ENCODE measurements around the gene SYNCRIP. TPM values are rescaled to one million over a fixed set of nuclear protein-coding genes. Genes with fewer than 3 reads are reported as not detected.
A peak's percentile ranks its signal among the peaks of the same experiment; 100 is the strongest.

SYNCRIP gene
- total and polyA plus RNA-seq, 3 donors from 2014 or later, result 51.6 to 67.0 (median 55.1) TPM

DNA sequence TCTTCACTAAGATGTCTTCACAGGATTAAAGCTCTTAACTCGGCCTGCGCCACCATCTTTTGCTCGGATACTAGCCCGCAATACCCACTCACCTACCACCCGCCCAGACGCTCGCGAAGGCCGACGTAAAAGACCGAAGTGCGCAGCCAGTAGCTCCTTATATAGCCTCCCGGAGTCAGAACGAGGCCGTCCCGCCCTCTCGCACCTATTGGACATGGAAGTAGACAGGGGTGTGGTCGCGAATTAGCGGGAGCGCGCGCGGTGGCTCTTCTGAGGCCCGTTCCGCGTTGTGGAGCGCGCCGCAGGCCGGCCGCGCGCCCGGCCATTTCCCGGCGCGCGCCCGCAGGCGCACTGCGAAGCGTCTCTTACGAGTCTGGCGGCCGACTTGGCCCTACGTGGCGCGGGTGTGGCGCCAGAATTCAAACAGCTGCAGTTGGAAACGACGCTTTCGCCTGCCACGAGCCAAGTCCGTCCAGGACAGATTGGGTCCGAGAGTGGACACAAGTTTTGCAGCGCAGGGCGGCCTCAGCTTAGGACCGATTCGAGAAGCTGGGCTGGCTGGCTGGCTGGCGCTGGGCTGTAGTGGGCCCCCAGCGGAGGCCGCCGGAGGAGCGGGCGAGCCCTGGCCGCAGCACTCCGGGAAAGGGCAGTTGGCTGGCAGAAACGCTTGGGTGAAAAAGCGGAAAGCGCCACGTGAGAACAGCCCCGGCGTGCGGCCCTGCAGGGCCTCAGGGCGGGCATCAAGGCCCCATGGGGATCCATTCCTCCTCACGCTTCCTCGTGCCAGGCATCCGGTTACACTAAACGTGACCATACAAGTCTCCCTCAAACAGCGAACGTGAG, 36.1 kb upstream of the SYNCRIP start:
- no peaks in the 10 kb centered on the region for H3K27me3 ChIP-seq
- intact Hi-C loops (cut with DNase I; ENCODE audit: low total_unique reads), result loop anchor here (5.0 kb wide), 1 partner anchor 37 kb away; the partner anchor contains the start of gene SYNCRIP
- no peaks in the 10 kb centered on the region for H3K36me3 ChIP-seq (ENCODE audit: low read depth, missing control alignments)
- TF ChIP-seq, protein P1, sequence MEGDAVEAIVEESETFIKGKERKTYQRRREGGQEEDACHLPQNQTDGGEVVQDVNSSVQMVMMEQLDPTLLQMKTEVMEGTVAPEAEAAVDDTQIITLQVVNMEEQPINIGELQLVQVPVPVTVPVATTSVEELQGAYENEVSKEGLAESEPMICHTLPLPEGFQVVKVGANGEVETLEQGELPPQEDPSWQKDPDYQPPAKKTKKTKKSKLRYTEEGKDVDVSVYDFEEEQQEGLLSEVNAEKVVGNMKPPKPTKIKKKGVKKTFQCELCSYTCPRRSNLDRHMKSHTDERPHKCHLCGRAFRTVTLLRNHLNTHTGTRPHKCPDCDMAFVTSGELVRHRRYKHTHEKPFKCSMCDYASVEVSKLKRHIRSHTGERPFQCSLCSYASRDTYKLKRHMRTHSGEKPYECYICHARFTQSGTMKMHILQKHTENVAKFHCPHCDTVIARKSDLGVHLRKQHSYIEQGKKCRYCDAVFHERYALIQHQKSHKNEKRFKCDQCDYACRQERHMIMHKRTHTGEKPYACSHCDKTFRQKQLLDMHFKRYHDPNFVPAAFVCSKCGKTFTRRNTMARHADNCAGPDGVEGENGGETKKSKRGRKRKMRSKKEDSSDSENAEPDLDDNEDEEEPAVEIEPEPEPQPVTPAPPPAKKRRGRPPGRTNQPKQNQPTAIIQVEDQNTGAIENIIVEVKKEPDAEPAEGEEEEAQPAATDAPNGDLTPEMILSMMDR (IDR thresholded peaks at IDR 0.05), result no peak
- peak; percentile 96 for TF ChIP-seq POLR2A (IDR thresholded peaks at IDR 0.05)
- H3K4me1 ChIP-seq, result peaks cover 12% of the 10 kb centered on the region
- H3K9me3 ChIP-seq, result no peaks in the 10 kb centered on the region
- peak overlapping the region; percentile 76 to 94 for H3K27ac ChIP-seq
- H3K4me3 ChIP-seq, result peak overlapping the region; percentile 90 to 94
- peak; percentile 100 for DNase-seq
- 0 to 1% methylated on average over 22 to 65 of the region's 82 CpGs for WGBS, 2 donors

DNA sequence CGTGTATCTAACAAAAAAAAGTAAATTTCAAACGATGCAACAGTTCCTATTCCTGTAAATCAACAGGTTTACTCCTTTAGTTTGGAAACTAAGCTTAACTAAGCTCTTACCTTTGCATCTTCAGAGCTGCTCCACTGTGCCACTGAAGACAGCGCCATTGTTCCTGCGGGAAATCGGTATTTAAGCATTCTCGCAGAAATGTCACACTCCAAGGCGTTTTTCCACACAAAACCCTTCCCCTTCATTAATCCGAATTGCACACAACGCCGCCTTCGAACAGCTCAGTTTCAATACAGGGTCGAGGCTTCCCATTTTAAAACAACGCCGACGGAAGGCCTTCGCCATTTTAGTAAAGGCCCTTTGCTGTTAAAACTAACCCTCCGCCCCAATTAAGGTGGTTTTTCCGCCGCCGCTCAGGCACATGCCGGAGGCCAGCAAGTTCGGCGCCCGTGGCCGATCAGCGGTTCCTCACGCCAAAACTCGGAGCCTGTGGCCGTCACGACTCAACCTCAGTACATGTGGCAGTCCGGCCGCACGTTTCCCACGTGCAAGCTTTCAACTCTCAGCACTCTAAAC, 35.4 kb upstream of the SYNCRIP start:
- 0% methylated on average over 34 of the region's 34 CpGs for WGBS, 2 donors
- intact Hi-C loops (cut with DNase I; ENCODE audit: low total_unique reads), result loop anchor here (5.0 kb wide), 1 partner anchor 36 kb away; the partner anchor contains the start of gene SYNCRIP

DNA sequence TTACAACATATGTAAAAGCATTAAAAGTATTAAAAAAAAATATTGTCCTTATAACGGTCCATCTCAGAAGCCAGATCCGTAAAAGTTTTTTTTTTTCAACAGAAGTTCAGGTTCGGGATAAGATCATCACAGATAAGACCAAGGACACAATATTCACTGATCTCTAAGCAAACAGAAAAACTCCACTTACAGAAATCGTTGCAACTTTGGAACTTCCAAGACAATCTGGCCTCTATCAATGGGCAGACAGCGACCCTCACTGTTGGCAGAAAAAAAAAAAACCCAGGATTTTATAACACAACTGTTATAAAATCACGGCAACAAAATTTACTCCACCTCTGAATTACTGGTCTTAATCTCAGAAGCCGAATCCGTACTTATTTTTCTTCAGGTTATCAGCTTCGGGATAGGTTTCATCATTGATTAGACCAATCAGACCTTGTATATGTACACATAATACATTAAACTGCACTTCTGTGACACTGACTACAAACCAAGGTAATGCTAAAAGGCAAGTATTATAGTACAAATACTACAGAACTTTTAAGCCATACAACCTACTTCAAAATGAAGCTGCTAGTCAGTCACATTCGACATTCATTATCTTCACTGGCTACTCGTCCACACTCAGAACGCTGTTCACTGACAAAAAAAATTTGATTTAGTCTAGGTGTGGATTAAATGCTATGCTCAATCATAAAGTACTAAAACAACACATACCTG, 34.7 kb upstream of the SYNCRIP start:
- no peaks in the 10 kb centered on the region for H3K36me3 ChIP-seq (ENCODE audit: low read depth, missing control alignments)
- TF ChIP-seq POLR2A (IDR thresholded peaks at IDR 0.05), result no peak
- TF ChIP-seq, protein P1 (IDR thresholded peaks at IDR 0.05), result no peak
- peak overlapping the region; percentile 76 to 94 for H3K27ac ChIP-seq
- peak overlapping the region; percentile 90 to 94 for H3K4me3 ChIP-seq
- H3K4me1 ChIP-seq, result peaks cover 12% of the 10 kb centered on the region
- DNase-seq, result no peak
- intact Hi-C loops (cut with DNase I; ENCODE audit: low total_unique reads), result loop anchor here (5.0 kb wide), 1 partner anchor 35 kb away; the partner anchor contains the start of gene SYNCRIP
- H3K27me3 ChIP-seq, result no peaks in the 10 kb centered on the region
- 1% methylated on average over 12 of the region's 12 CpGs for WGBS, 2 donors
- H3K9me3 ChIP-seq, result no peaks in the 10 kb centered on the region

More for the DNA sequence above, 35.4 kb upstream of the SYNCRIP start:
- H3K27ac ChIP-seq, result peak overlapping the region; percentile 76 to 94
- TF ChIP-seq, protein P1 (IDR thresholded peaks at IDR 0.05), result no peak
- TF ChIP-seq POLR2A (IDR thresholded peaks at IDR 0.05), result no peak
- no peaks in the 10 kb centered on the region for H3K36me3 ChIP-seq (ENCODE audit: low read depth, missing control alignments)
- no peaks in the 10 kb centered on the region for H3K27me3 ChIP-seq
- no peak for DNase-seq
- H3K4me1 ChIP-seq, result peaks cover 12% of the 10 kb centered on the region
- H3K9me3 ChIP-seq, result no peaks in the 10 kb centered on the region
- peak overlapping the region; percentile 90 to 94 for H3K4me3 ChIP-seq

DNA sequence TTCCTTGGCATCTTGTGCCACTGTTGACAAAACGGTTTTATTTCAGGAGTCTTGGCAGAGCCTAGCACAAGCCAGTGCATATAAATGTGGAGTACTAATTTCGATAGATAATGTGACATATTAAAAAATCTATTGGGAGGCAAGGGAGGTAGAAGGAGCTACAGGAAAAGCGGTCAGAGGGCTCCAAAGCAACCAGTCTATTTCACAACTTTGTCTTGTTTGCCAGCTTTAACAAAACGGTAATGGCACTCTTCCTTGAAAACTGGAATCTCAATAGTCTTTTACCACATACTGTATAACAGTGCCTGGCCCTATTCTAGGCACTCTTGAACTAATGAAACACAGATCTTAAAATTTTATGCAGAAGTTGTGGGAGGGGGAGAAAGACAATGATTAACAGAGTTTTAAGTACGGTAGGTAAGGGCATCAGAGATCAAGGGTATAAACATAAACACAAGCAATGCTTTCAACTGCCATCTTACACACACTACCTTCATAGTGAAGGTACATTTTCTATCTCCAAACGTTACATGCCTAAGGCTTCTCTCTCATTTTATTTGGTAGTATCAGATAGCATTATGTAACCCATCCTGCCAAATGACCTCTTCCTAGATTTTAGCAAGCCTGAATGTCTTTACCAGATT, 33.5 kb upstream of the SYNCRIP start:
- 21 to 22% methylated on average over 6 of the region's 6 CpGs for WGBS, 2 donors
- Histone ChIP-seq H3K27ac (peak overlapping the region in 1 of 2 donors; percentile 21), H3K27me3 (no peaks in the 10 kb centered on the region), H3K36me3 (ENCODE audit: low read depth, missing control alignments) (no peaks in the 10 kb centered on the region), H3K9me3 (no peaks in the 10 kb centered on the region), H3K4me1 (peaks cover 12% of the 10 kb centered on the region), H3K4me3 (peak overlapping the region; percentile 90 to 94)
- DNase-seq, result no peak
- TF ChIP-seq, protein P1 (IDR thresholded peaks at IDR 0.05), result no peak
- TF ChIP-seq POLR2A (IDR thresholded peaks at IDR 0.05), result no peak
- intact Hi-C loops (cut with DNase I; ENCODE audit: low total_unique reads), result loop anchor here (5.0 kb wide), 1 partner anchor 34 kb away; the partner anchor contains the start of gene SYNCRIP
